Uterus (tissue), 2 donors: ENCODE results near the gene ZNF212.

ENCODE experiments used
- CTCF ChIP-seq, 4 experiments: fragments of 200-600 bp in 2 of 4; fragments of 450-650 bp in 2 of 4; sonication (generic) in 2 of 4; IDR thresholded peaks; one replicate each; pipeline ENCODE4 v1.5.1; 2016 to 2019; ENCODE audit warnings: antibody characterized with exemption in 4 of 4, mild to moderate bottlenecking in 2 of 4, moderate library complexity in 1 of 4
- POLR2A ChIP-seq, 2 donors: fragments of 450-650 bp; IDR thresholded peaks; one replicate each; pipeline ENCODE4 v1.6.1; 2016; ENCODE audit warnings: antibody characterized with exemption in 2 of 2, mild to moderate bottlenecking in 1 of 2, moderate library complexity in 1 of 2

- TF ChIP-seq POLR2A (IDR thresholded peaks at IDR 0.05) = no peak
- no peak for TF ChIP-seq CTCF (IDR thresholded peaks at IDR 0.05)
These were observed 12.9 kb downstream of the ZNF212 start for GRCh38 chr7:149252378-149252777.
